Medulla oblongata (tissue), 1 donor: ENCODE measurements around the gene SSC5D.
"Not testable (repeated sequence)": the region's sequence is repeated elsewhere in the genome, so short reads cannot be mapped to it uniquely, and the experiment has no call there.

Experiments
- DNase-seq: peaks from one replicate; pipeline ENCODE4 v3.0.0-alpha.2; 2015; ENCODE audit errors: extremely low spot score

SSC5D gene

DNA sequence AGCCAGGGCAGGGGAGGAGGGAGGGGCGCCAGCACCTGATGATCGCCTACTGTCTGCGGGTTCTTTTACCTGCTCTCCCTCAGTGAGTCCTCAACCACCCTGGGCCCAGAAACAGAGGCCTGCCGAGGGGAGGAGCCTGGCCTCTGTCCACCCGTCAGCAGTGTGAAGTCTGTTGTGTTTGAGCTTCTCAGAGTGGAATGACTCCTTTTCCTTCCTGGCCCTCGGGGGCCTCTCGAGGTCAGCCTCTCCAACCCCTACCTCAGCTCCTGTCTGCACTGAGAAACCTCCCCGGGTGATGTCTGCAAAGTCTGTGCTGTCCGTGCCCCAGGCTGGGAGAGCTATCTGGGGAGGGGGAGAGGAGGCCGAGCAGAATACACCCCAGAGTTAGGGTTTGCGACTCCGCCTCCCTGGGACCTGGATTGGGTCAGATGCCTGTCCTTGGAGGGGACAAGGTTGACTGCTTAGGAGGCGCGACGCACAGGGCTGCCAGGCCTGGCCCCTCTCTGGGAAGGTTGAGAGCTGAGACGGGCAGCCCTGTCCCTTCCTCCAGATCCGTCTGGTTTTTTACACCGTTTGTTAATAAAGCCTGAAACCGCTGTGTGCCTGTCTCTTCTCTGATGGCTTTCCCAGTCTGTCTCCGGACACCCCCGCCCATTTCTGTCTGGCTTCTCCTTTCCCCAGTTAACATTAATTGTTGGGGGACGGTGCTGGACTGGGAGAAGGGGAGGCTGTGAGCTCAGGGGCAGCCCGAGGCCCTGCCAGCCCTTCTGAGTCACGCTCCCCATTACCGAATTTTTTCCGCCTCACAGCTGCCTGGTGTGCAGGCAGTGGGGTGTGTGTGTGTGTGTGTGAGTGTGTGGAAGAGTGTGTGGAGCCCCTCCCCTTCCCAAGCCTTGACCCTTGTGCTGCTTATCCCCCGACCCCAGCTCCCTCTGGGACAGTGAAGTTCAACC, 989 bp upstream of the SSC5D start:
- peak; percentile 42 for DNase-seq

DNA sequence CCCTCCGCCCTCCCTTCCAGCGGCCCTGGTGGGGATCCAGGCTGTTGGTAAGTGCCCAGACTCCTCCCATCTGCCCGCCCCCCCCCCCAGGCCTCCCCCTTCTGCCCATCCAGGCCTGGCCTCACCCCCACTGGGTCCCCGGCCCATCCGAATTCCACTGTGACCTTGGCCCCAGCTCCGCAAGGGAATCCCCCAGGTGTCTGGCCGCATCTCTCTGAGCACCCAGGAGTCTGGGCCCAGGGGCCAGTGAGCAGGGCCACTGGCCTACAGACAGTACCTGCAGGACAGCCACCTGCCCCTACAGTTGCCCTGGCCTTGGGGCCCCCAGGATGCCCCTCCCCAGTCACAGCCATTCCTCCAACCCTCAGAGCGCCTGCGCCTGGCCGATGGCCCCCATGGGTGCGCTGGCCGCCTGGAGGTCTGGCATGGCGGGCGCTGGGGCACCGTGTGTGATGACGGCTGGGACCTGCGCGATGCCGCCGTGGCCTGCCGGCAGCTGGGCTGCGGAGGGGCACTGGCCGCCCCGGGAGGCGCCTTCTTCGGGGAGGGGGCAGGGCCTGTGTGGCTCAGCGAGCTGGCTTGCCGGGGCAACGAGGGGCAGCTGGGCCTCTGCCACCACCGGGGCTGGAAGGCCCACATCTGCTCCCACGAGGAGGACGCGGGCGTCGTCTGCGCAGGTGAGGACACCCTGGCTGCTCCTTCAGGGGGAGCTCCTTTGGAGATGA, 912 bp downstream of the SSC5D start:
- no peak for DNase-seq

DNA sequence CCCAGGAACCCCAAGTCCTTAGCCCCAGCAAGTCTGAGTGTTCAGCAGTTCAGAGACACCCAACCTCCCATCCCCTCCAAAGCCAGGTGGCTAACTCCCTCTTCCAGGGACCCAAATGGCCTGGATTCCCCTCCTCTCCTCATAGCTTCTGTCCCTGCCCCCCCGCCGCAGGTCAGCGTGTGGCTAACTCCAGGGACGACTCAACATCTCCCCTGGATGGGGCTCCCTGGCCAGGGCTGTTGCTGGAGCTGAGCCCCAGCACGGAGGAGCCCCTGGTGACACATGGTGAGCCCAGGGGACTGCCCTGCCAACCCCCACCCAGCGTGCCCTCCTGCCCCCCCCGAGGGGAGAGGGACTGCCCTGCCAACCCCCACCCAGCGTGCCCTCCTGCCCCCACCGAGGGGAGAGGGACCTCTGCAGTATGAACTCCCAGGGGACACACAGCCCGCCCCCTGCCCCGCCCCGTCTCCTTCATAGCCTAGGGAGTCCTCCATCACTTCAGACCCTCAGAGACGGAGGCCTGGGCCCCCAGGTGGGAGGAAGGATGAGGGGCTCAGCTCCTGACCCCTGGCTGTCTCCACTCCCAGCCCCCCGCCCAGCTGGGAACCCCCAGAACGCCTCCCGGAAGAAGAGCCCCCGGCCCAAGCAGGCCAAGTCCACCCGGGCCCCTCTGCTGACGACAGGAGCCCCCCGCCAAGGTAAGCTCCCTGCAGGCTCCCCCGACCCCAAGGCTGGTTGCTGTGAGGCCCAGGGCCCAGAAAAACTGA, 1.7 kb downstream of the SSC5D start:
- no peak for DNase-seq

DNA sequence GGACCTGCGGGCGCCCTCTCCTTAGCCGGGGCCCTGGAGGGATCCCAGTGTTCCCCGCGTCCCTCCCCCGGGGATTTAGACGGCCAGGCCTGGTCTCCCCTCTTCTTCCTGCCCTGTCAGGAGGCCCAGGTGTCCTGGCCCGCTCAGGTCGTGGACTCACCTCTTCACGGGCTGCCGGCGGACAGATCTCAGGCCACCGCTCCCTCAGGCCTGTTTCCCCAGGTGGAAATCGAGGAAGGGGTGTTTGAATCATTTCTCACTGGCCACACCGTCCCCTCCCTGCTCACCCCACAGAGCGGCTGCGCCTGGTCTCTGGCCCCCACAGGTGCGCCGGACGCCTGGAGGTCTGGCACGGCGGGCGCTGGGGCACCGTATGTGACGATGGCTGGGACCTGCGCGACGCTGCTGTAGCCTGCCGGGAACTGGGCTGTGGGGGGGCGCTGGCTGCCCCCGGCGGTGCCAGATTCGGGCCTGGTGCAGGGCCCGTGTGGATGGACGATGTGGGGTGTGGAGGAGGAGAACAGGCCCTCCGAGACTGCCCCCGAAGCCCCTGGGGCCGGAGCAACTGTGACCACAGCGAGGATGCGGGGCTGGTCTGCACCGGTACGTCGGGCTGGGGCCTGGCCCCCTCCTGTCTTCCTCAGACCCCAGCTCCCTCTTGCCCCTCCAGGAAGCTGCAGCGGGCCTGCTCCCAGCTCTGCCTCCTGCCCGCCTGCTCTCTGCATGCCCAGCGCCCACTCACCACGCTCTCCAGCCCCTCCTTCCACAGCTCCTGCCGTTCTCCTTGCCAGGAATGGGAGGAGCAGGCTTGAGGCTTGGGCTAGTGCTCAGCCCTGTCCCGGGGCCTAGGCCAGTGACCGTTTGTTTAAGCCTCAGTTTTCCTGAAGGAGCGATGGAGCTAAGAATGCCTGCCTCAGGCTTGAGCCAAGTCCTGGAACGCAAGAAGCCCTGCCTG, 2.5 kb downstream of the SSC5D start:
- DNase-seq, result no peak

DNA sequence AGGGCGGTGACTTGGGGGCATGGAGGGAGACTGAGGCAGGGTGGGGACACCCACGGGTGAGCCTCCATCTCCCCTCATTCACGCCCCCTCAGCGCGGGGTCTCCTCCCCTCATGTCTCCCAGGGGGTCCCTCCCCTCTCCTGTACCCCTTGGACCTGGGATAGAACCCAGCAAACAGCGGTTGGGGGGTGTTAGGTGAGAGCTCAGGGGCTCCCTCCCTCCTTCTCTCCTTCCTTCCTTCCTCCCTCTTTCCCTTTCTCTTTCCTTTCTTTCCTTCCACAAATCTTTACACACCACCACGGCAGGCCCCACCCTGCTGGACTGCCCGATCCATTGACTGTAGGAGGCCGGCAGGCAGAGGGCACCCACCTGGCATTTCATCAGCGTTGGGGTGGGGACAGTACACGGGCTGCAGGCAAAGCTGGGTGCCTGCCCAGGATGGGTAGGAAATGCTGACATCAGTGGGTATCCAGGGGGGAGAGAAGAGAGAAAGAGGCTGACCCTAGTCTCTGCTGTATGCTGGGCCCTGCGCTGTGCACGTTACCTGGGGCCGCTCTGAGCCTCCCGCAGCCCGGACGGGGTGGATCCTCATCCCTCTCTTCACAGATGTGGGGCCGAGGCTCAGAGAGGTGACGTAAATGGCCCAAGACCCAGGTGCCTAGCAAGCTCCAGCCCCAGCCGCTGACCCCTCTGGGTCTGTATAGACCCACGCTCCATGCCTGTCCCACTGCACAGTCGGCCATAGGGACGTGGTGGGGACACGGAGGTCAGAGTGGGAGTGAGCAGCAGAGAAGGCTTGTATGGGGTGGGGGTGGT, 3.5 kb downstream of the SSC5D start:
- no peak for DNase-seq

DNA sequence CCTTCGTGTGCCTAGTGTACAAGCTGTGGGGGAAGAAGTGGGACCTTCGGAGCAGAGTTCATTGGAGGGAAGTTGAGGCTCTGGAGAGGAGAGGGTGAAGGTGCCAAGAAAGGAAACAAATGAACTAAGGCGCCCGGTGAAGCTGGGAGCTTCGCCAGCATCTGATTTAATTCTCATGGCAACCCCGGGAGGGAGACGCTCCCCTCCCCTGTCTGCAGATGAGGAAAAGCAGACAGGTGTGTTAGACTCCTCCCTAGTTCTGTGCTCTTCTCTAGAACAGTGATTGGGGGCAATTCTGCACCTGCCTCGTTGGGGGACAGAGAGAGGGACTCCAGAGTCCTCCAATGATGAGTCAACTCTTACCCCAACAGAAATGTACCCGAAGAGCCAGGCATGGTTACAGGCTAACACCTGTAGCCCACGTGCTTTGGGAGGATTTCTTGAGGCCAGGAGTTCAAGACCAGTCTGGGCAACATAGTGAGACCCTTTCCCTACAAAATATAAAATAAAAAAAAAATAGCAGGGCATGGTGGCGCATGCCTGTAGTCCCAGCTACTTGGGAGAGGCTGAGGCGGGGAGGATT, 4.2 kb downstream of the SSC5D start:
- no peak for DNase-seq

DNA sequence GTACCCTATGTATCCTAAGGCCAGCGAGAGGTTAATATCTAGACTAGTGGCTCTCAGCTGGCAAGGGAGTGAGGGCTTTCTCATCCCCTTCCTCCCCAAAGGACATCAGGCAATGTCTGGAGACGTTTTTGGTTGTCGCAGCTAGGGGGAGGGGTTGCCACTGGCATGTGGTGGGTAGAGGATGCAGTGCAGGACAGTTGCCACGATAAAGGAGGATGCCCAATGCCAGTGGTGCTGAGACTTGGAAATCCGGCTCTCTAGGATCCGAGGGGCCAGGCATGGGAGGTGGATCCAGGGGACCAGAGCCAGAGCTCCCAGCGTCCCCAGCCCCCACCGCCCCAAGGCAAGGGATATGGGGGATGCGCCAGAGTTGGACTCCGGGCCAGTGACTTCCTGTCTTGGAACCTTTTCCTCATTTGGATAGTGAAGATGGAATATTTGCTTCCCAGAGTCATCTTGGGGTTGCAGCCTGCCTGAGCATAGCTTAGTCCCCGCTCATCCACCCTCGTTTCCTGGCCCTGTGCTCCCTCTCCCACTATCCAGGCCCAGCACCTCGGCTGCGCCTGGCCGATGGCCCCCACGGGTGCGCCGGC, 4.9 kb downstream of the SSC5D start:
- no peak for DNase-seq

DNA sequence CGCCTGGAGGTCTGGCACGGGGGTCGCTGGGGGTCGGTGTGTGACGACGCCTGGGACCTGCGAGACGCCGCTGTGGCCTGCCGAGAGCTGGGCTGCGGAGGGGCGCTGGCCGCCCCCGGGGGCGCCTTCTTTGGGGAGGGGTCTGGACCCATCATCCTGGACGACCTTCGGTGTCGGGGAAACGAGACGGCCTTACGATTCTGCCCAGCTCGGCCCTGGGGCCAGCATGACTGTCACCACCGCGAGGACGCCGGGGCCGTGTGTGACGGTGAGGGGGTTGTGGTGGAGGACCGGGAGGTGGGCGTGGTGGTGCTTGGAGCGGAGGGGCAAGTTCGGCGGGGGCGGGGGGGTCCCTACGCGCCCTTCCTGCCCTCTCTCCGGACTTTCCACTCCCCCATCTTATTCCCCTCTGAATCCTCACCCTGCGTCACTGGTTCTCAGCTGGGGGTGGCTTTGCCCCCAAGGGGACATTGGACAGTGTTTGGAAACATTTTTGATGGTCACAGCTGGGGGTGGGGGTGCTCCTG, 5.5 kb downstream of the SSC5D start:
- no peak for DNase-seq

DNA sequence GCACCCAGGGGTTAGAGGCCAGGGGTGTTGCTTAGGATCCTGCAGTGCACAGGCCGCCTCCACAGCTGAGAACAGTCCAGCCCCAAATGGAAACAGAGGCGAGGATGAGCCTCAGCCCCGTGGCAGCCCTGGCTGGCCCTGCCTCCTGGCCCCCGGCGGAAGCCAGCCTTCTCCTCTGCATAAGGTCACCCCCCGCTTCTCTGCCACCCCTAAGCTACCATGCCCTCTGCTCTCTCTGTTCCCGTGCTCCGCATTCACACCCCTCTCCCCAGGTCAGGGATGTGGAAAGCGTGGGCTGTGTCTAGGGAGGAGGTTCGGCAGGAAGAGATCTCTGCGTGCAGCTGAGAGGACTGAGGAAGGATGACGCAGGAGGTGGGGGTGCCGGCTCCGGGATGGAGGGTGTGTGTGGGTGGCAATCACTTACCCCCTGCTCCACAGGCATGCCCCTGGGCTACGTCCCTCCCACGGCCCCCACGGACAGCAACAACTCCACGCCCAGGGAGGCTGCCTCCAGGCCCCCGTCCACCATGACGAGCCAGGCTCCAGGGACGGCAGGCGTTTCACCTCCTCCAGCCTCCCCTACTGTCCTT, 6.0 kb downstream of the SSC5D start:
- DNase-seq, result no peak

DNA sequence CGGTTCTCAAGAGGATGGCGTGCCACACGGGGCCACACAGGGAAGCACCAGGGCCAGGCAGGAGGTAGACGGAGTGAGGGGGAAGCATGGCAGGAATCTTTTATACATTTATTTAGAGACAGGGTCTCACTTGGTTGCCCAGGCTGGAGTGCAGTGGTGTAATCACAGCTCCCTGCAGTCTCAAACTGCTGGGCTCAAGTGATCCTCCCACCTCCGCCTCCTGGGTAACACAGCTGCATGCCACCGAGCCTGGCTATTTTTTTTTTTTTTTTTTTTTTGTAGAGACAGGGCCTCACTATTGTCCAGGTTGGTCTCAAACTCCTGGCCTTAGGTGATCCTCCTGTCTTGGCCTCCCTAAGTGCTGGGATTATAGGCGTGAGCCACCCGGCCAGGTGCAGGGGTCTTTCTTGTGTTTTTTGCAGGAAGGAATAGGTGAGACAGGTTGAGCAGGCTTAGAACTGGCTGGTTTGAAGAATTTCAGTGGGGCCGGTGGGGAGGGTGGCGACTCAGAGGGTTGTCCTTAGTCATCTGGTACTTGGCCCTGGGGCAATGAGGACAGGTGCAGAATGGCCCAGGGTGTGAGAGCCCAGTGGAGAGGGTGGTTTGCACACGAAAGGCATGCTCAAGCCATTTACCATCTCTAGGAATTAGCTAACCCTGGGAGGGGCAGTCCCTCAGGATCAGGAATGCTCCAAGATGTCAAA, 7.6 kb downstream of the SSC5D start:
- DNase-seq, result no peak

DNA sequence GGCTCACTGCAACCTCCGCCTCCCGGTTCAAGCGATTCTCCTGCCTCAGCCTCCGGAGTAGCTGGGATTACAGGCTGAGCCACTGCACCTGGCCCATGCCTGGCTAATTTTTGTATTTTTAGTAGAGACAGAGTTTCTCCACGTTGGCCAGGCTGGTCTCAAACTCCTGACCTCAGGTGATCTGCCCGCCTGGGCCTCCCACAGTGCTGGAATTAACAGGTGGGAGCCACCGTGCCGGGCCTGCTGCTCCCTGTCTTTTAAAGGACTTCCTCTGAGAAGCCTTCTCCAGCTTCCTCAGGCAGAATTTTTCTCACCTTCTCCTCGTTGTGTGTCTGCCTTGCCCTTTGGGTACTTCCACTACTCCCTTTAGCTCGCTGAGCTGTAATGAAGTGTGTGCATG, 8.6 kb downstream of the SSC5D start:
- not testable (repeated sequence) for DNase-seq

DNA sequence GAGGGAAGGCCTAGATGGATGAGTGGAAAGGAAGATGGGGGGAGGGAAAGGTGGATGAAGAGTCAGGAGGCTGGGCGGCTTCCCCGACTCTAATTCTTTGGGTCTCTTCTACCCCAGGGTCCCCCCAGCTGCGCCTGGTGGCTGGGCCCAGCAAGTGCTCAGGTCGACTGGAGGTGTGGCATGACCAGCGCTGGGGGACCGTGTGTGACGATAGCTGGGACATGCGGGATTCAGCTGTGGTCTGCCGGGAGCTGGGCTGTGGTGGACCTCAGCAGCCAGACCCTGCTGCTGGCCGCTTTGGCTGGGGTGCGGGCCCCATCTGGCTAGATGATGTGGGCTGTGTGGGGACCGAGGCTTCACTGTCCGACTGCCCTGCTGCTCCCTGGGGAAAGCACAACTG, 9.5 kb downstream of the SSC5D start:
- no peak for DNase-seq

DNA sequence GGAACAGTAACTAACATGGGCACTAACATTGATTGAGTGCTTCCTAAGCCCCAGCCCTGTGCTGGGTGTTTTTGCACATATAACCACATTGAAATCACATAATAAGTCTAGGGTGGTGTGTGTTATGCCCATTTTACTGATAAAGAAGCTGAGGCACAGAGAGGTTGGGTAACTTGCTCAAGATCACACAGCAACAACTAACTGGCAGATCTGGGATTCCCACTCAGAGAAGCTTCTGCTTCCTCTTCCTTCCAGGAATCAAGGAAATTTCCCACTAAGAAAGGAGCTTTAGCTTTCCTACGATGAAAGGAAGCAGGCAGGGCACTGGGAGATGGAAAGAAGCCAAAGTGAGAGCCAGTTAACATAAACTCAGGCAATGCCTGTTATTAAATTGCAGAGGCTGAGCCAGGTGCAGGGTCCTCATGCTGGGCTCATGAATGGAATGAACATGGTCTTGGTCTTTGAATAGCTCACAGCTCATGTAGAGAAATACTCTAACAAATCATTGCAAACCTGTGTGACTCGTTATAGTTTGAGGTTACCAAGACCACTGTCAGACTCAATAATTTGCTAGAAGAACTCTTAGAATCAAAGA, 10.1 kb downstream of the SSC5D start:
- DNase-seq, result no peak

DNA sequence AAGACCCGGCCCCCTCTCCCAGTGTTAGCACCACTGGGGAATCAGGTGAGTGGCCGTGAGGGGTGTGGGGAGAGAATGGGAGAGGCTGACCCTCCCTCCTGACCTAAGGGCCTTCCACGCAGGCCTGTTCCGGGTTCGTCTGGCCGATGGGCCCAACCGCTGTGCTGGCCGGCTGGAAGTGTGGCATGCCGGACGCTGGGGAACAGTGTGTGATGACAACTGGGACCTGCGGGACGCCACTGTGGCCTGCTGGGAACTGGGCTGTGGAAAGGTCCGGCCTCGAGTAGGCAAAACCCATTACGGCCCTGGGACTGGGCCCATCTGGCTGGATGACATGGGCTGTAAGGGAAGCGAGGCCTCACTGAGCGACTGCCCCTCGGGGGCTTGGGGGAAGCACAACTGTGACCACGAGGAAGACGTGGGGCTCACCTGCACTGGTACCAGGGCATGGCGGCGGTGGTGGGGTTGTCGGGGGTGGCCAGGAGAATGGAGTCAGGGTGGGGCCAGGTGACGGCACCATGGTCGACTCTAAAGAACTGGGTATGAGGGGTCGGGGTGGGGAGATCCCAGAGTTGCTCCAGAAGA, 12.2 kb downstream of the SSC5D start:
- no peak for DNase-seq

DNA sequence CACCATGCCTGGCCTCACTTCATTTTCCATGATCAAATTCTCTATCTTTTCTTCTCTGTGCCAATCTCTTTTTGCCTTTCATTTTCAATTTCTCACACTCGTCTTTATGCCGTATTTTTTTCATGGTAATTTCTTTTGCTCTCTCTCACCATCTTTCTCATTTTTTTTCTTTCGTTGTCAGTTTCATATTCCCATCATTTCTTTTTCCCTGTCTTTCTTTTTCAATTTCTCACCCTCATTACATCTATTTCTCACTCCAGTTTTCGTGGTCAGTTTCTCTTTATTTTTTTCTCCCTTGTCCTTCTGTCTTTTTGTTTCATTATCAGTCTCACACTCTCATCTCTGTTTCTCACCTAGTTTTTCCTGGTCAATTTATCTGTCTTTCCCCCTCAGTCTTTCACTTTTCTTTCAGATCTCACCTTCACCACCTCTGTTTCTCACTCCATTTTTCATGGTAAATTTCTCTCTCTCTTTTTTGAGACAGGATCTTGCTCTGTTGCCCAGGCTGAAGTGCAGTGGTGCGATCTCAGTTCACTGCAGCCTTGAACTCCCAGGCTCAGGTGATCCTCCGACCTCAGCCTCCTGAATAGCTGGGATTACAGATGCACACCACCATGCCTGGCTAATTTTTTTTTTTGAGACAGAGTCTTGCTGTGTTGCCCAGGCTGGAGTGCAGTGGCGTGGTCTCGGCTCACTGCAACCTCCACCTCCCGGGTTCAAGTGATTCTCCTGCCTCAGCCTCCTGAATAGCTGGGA, 14.1 kb downstream of the SSC5D start:
- DNase-seq, result no peak

DNA sequence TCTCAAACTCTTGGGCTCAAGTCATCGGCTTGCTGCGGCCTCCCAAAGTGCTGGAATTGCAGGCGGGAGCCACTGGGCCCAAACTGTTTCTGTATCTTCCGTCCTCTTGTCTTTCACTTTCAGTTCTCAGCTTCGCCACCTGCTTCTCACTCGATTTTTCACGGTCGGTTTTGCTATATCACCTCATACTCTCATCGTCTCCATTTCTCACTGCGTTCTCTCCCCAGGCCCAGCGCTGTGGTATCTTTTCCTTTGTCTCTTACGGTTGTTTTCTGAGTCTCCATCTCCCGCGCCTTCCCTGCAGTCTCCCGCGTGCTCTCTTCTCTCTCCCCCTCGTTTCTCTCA, 14.9 kb downstream of the SSC5D start:
- no peak for DNase-seq
